HepG2 (cell line): ENCODE data around the gene IL27RA. TPM values are rescaled to one million over a fixed set of nuclear protein-coding genes. Genes with fewer than 3 reads are reported as not detected.

Experiments
- EED ChIP-seq: sonication (generic); formaldehyde crosslinking; IDR thresholded peaks from 2 replicates; pipeline ENCODE4 v1.5.0; 2020; ENCODE audit warnings: mild to moderate bottlenecking, missing genetic modification reagents
- ESRRA ChIP-seq: sonication (generic); formaldehyde crosslinking; IDR thresholded peaks from 2 replicates; pipeline ENCODE4 v1.5.1; 2020; ENCODE audit warnings: mild to moderate bottlenecking, low read depth, missing genetic modification reagents
- FLYWCH1 ChIP-seq: sonication (generic); formaldehyde crosslinking; IDR thresholded peaks from 2 replicates; pipeline ENCODE4 v1.8.1; 2023; ENCODE audit warnings: mild to moderate bottlenecking, missing genetic modification reagents
- GABPB1 ChIP-seq: IDR thresholded peaks from 2 replicates; pipeline ENCODE4 v1.6.1; 2016; ENCODE audit warnings: mild to moderate bottlenecking, missing genetic modification reagents, moderate library complexity, missing compliant biosample characterization
- RBFOX2 ChIP-seq: fragments of 200-400 bp; formaldehyde crosslinking; IDR thresholded peaks from 2 replicates; pipeline ENCODE4 v1.6.1; 2017; ENCODE audit warnings: low read depth, mild to moderate bottlenecking, low read length
- RXRA ChIP-seq: sonication (generic); formaldehyde crosslinking; IDR thresholded peaks from 2 replicates; pipeline ENCODE4 v1.5.1; 2020; ENCODE audit warnings: missing genetic modification reagents
- SOX6 ChIP-seq, 2 experiments: fragments of 450-650 bp in 1 of 2; sonication (generic) in 1 of 2; formaldehyde crosslinking in 1 of 2; IDR thresholded peaks; 2 replicates each; pipeline versions ENCODE4 v1.4.0 to v1.6.1; 2017 to 2020; ENCODE audit warnings: antibody characterized with exemption in 1 of 2, mild to moderate bottlenecking in 1 of 2, missing genetic modification reagents in 1 of 2
- SUZ12 ChIP-seq: fragments of 150-350 bp; IDR thresholded peaks from 2 replicates; pipeline ENCODE4 v1.6.1; 2014; ENCODE audit warnings: low read depth, low read length
- ZFP36 ChIP-seq: fragments of 150-350 bp; IDR thresholded peaks from 2 replicates; pipeline ENCODE4 v1.6.1; 2018; ENCODE audit warnings: borderline replicate concordance, low read length, low read depth; ENCODE audit not compliant: partially characterized antibody
- ZFP62 ChIP-seq: sonication (generic); formaldehyde crosslinking; IDR thresholded peaks from 2 replicates; pipeline ENCODE4 v1.4.0; 2020; ENCODE audit warnings: missing genetic modification reagents
- ZNF274 ChIP-seq: sonication (generic); formaldehyde crosslinking; IDR thresholded peaks from 2 replicates; pipeline ENCODE4 v1.5.1; 2020; ENCODE audit warnings: mild to moderate bottlenecking, missing genetic modification reagents
- ZNF275 ChIP-seq: sonication (generic); formaldehyde crosslinking; IDR thresholded peaks from 2 replicates; pipeline ENCODE4 v1.8.0; 2022; ENCODE audit warnings: missing genetic modification reagents, mild to moderate bottlenecking, inconsistent platforms, borderline replicate concordance
- ZNF407 ChIP-seq: sonication (generic); formaldehyde crosslinking; IDR thresholded peaks from one replicate; pipeline ENCODE4 v1.5.1; 2020; ENCODE audit warnings: mild to moderate bottlenecking, missing genetic modification reagents; ENCODE audit errors: not compliant biosample characterization
- ZNF484 ChIP-seq: sonication (generic); formaldehyde crosslinking; IDR thresholded peaks from 2 replicates; pipeline ENCODE4 v1.5.1; 2020; ENCODE audit warnings: mild to moderate bottlenecking, low read depth, missing genetic modification reagents, borderline replicate concordance
- ZNF597 ChIP-seq: sonication (generic); formaldehyde crosslinking; IDR thresholded peaks from 2 replicates; pipeline ENCODE4 v1.5.0; 2020; ENCODE audit warnings: missing genetic modification reagents
- ZNF768 ChIP-seq: sonication (generic); formaldehyde crosslinking; IDR thresholded peaks from 2 replicates; pipeline ENCODE4 v1.4.0; 2020; ENCODE audit warnings: missing genetic modification reagents
- ZNF878 ChIP-seq: sonication (generic); formaldehyde crosslinking; IDR thresholded peaks from 2 replicates; pipeline ENCODE4 v1.8.1; 2023; ENCODE audit warnings: mild to moderate bottlenecking, missing genetic modification reagents, moderate library complexity
- ZSCAN31 ChIP-seq: sonication (generic); formaldehyde crosslinking; IDR thresholded peaks from 2 replicates; pipeline ENCODE4 v1.5.0; 2020; ENCODE audit warnings: low read depth, mild to moderate bottlenecking, missing genetic modification reagents
- polyA plus RNA-seq, 8 experiments: library from polyadenylated mRNA; depleted of rRNA in 3 of 8; stranded (reverse) in 7 of 8; unstranded in 1 of 8; fragments of >200 nt; fragmentation: Illumina TruSeq in 4 of 8; extraction: Trizol in 4 of 8; gene quantifications; 2 replicates each; pipeline versions ENCODE4 v1.2.1 to v1.2.3, GENCODE V29; 2011 to 2016; ENCODE audit warnings: low read depth in 4 of 8, missing spikeins in 1 of 8, mixed read lengths in 1 of 8; ENCODE audit not compliant: insufficient read depth in 1 of 8
- total RNA-seq, 5 experiments: library from RNA; depleted of rRNA; stranded (reverse); fragments of >200 nt; fragmentation: Illumina TruSeq; extraction: Trizol; gene quantifications; 2 replicates each; pipeline ENCODE4 v1.2.3, GENCODE V29; 2016; ENCODE audit warnings: low read depth in 1 of 5

The IL27RA gene
- total and polyA plus RNA-seq, 2 of the 13 experiments (the other 11 are each of a cell fraction or from before 2014, with no cell fraction given), result 3.5 to 8.1 TPM

- peak; percentile 22 for TF ChIP-seq ZNF407 (CRISPR knock-in tag)
- peak; percentile 16 for TF ChIP-seq ZFP36
- TF ChIP-seq GABPB1 (CRISPR knock-in tag), result no peak
- TF ChIP-seq ZNF484 (CRISPR knock-in tag), result 0 out of 2 replicates have a peak, but pooled peaks have one; percentile 67
- no peak for TF ChIP-seq ZFP62 (CRISPR knock-in tag)
- TF ChIP-seq ZNF878 (CRISPR knock-in tag), result no peak
- no peak for TF ChIP-seq SUZ12
- TF ChIP-seq ZNF597 (CRISPR knock-in tag), result no peak
- no peak for TF ChIP-seq SOX6 (IDR thresholded peaks at IDR 0.05)
- 0 out of 2 replicates have a peak, but pooled peaks have one; percentile 6 for TF ChIP-seq SOX6 (CRISPR knock-in tag; IDR thresholded peaks at IDR 0.05)
- TF ChIP-seq FLYWCH1, result no peak
- no peak for TF ChIP-seq ZNF275 (CRISPR knock-in tag)
- 0 out of 2 replicates have a peak, but pooled peaks have one; percentile 38 for TF ChIP-seq EED (CRISPR knock-in tag)
- peak; percentile 88 for TF ChIP-seq ZNF768 (CRISPR knock-in tag)
- TF ChIP-seq RXRA (CRISPR knock-in tag), result 0 out of 2 replicates have a peak, but pooled peaks have one; percentile 3
- TF ChIP-seq RBFOX2, result peak; percentile 80
- TF ChIP-seq ZNF274 (CRISPR knock-in tag), result peak; percentile 0; the same call in 1 of the 2 replicates
- 0 out of 2 replicates have a peak, but pooled peaks have one; percentile 17 for TF ChIP-seq ESRRA (CRISPR knock-in tag)
- TF ChIP-seq ZSCAN31 (CRISPR knock-in tag), result peak; percentile 4; the same call in 1 of the 2 replicates
These were observed 50.5 kb downstream of the IL27RA start (continued) for GRCh38 chr19:14081797-14082674.
